Brain pericyte (primary cell): ENCODE data around the gene PRR7.

Source experiments
- DNase-seq: peaks from one replicate; pipeline ENCODE4 v3.0.0-alpha.2; 2012; ENCODE audit warnings: low read depth, low spot score

The PRR7 gene

GRCh38 chr5:177450667-177451424 lies 4.2 kb downstream of the PRR7 start:
- no peak for DNase-seq

- no peak for DNase-seq
These were observed 6.3 kb downstream of the PRR7 start for GRCh38 chr5:177452688-177453638.

DNA sequence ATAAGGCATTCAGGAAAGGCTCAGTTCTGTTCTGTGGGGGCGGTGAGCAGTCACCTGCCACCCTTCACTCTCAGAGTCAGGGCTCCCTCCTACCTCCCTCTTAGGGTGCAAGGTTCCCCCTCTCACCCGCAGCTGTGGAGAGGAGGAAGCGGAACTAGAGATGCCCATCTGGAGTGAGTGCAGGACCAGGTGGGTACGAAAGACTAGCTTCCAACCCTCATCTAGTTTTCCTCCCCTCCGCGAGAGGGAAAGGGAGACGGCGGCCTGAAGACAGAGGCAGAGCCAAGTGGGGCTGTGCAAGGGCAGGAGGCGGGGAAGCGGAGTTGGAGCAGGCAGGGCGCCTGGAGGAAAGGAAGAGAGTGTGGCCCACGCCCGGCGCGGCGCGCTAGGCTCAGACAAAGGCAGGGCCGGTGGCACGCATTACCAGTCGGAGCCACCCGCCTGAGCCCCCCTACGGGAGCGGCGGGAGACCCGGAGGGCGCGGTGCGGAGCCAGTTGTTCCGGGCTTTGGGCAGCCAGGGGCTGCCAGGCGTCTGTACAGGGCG lies 7.3 kb downstream of the PRR7 start:
- DNase-seq: no peak

DNA sequence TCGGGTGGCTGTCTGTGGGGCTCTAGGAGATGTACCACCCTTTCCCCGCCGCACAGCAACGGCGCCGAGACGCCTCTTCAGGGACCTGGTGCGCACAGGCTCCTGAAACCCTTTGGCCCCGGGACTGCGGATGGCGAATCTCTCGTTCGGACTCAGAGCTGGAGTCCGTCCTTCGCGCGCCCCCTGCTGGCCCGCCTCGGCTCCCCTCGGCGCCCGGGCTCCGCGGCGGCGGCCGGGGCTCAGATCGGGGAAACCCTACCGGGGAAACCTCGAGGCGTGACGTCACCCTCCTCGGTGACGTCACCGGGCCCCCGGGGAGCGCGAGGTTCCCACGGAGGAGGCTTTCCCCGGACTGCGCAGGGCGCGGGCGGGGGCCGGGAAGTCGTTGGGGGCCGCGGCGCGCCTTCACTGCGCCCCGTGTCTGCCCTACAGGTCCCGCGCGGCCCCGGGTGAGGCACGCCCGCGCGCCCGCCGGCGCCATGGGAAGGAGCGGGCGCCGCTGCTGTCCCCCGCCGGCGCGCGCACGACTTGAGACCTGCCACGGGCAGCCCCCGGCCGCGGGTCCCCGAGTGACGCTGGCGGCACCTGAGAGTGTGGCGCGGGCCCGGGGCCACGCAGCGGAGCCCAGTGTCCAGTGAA lies 7.9 kb downstream of the PRR7 start:
- peak; percentile 34 for DNase-seq

GRCh38 chr5:177455036-177455660 lies 8.5 kb downstream of the PRR7 start:
- DNase-seq: no peak

DNA sequence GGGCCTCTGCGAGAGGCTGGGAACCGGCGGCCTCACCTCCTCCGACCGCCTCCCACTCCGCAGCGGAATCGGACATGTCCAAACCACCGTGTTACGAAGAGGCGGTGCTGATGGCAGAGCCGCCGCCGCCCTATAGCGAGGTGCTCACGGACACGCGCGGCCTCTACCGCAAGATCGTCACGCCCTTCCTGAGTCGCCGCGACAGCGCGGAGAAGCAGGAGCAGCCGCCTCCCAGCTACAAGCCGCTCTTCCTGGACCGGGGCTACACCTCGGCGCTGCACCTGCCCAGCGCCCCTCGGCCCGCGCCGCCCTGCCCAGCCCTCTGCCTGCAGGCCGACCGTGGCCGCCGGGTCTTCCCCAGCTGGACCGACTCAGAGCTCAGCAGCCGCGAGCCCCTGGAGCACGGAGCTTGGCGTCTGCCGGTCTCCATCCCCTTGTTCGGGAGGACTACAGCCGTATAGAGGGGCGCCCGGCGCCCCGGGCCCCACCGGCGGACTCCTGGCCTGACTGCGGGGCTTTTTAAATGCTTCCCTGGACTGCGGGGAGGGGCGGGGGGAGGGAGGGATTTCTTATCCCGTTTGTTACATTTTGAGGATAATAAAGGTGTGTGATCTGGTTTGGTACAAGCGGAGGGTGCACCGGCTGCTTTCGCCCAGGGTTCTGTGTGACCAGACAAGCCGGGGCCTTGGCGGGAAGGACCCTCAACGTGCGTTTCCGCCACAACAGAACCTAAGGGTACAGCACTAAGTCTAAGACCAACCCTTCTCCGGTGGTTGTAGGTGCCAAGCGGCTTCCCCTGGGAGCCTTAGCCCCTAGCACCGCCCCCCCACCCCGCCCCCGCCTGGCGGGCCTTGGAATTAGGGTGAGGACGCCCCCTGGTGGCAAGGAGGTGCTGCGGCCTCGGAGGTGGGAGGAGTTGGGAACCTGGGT lies 9.3 kb downstream of the PRR7 start:
- no peak for DNase-seq

DNA sequence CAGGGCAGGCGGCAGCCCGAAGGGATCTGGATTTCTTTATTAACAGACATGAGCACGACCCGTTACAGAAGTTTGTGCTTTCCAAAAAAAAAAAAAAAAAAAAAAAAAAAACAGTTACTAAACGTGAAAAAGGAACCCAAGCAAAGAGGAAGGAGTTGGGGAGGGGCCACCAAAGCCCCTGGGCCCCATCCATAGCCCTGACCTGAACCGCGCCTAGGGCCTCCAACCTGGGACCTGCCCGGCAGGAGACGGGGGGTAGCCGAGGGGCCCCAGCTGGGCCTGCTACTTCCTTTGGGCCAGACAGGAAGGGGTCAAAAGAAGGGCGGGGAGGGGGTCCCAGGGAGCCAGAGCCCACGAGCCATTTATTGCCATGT lies 10.0 kb downstream of the PRR7 start:
- DNase-seq: no peak

DNA sequence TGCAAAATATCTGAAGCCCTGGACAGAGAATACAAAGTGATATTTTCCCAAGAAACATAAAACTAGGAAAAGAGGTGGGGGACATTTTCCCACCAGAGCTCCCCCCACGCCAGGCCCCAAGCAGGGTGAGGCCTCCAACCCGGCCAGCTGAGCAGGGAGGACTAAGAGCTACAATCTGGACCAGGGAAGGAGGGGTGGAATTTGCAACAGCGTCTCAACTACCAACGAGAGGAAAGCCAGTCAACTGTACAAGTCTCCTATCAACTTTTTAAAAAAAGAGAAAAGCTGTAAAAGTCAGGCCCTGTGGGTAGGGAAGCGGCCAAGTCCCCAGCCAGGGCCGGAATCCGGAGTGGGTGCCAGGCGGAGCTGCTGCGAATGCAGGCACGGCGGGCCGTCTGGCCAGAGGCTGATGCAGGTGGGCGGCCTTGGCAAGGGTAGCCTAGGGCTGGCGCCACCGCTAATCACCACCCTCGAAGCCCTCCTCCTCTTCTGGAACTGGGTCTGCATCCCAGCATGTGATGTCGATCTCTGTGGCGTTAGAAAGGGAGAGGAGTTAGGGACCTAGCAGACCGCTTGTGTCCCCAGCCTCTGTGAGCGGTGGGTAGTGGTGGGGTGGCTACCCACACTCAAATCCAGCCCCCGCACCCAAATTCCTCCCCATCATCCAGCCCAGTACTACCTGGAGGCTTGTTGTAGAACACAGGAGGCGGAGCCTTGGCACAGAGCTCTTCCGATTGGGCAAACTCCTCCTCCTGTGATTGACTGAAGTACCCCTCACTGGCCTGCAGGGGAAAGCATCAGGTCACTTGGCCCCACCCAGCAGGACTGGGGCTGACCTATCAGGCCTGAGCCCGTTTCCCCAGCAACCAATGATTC lies 10.6 kb downstream of the PRR7 start:
- DNase-seq: peak; percentile 82

DNA sequence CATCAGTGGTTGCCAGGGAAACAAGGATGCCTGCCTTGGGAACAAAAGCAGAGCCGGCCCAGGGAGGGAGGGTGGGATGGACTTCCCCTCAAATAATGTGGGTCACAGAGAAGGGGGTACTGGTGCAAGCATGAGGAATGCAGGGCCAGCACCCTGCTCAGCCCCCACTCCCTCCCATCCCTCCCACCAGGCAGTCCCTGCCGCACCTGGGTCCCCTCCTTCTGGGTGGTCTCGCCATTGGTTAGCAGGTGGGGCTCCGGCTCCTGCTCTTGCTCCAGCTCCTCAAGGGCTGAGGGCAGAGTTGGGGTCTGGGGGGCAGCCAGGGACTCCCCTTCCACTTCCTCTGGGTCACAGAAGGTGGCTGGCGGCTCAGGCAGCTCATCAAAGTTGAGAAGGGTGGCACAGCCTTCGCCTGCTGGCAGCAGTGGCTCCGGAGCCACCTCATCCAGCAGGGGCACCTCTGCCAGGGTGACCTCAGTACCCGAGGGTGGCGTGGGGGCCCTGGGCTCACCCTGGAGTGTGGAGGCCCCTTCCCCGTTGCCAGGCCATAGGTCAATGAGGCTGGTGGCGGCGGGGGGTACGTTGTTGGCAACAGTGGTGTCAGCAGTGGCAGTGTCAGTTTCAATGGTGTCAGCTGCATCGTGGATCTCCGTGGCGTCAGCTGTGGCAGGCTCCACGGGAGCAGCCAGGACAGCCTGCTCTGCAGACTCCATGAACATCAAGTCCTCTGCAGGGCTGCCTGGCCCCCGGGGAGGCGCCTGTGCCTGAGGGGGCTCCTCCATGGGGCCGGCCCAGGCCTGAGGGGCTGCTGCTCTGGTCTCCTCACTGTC lies 11.5 kb downstream of the PRR7 start:
- DNase-seq: no peak

GRCh38 chr5:177458912-177459350 lies 12.3 kb downstream of the PRR7 start:
- DNase-seq: no peak

DNA sequence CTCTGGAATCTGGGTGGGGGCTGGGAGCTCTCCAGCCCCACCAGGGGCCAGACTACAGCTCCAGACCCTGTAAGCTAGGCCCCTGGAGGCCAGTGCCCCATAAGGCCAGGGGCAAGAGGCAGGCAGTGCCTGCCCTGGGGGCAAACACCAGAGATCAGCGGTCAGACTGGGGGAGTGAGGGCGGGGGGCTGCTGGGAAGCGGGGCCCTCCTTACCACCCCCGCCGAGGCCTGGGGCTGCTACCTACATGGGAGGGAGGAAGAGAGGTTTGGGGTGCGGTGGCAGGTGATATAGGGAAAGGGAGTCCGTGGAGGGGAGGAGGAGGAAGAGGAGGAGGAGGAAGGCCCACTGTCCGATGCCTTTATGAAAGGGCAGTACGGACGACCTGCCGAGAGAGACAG lies 12.7 kb downstream of the PRR7 start:
- no peak for DNase-seq

DNA sequence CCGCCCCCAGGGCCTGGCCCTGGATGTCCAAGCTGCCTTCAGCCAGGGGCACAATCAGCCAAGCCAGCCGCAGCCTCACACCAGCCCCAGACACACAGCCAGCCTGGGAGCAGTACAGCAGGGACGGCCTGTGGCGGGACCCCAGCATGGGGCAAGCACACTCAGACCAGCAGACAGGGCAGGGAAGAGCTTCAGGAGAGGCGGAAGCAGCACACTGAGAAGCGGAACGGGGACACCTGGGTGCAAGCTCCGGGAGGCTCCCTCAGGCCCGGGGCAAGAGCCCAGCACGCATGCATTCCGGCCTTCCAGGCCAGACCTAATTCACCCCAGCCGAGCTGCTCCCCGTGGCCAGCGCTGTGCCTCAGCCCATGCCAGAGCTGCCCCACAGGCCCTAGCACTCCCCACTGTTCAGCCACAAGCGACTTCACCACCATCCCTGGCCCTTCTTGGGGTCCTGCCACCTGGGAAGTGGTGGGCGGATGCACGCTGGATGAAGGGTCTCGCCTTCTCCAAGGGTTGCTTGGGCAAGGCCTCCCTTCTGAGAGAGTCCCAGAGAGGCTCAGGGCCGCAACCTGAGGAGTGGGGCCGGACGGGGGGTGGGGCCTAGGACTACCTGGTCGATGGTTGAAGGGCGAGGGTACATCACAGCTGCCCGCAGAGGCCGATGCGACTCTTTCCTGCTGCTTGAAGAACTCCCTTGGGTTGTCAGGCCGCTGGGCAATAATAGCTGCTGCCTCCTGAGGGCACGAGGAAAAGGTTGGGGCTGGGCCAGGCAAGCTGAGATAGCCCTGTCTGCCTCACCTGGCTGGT lies 13.4 kb downstream of the PRR7 start:
- DNase-seq: no peak

GRCh38 chr5:177462021-177462670 lies 15.5 kb downstream of the PRR7 start:
- DNase-seq: no peak

- DNase-seq: no peak
These were observed 18.4 kb downstream of the PRR7 start for GRCh38 chr5:177465044-177465443.

DNA sequence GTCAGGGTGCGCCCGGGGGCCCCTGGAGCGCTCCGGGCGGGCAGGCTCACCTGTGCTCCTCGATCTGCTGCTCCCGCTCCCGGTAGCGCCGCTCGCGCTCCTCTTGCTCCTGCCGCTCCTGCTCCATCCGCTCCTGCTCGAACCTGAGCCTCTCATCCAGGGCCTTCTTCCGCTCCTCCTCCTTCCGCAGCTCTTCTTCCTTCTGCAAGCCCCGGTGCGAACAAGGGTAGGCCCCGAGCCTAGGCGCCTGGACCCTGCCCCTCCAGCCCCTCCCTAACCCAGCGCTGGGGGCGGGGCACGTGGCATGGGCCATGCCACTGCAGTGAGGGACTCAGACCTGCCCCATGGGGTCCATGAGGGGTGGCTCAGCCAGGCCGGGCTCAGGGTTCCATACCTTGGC lies 20.2 kb downstream of the PRR7 start:
- no peak for DNase-seq

GRCh38 chr5:177467436-177467835 lies 20.8 kb downstream of the PRR7 start:
- DNase-seq: no peak

- DNase-seq: no peak
These were observed 21.7 kb downstream of the PRR7 start for GRCh38 chr5:177468329-177468684.
